ENCODE data around the gene C17orf78. TPM values are rescaled to one million over a fixed set of nuclear protein-coding genes. Genes with fewer than 3 reads are reported as not detected.

The C17orf78 gene
- not detected in 2 replicates for total RNA-seq

DNA sequence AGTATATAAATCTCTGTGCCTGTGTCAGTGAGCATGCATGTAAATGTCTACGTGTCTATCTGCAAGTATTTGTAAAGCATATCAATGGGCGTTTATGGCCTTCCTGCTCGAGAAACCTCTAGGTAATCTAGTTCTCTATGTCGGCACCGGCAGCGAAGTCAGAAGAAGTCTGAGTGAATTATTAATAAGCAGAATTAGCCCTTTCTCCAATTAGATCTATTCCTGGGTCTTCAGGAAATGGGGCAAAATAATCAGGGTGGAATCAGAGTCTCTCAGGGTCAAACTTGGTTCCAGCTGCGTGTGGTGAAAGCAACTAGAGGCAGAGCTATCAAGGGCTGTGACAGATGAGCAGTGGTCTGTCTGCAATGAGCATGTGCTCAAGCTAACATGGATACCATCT is at the start of gene C17orf78:
Gene C17orf78, plus strand, starts transcription at position 280 of the 400 bp plus-strand sequence. Its CDS starts 108 bp downstream, at position 388.

DNA sequence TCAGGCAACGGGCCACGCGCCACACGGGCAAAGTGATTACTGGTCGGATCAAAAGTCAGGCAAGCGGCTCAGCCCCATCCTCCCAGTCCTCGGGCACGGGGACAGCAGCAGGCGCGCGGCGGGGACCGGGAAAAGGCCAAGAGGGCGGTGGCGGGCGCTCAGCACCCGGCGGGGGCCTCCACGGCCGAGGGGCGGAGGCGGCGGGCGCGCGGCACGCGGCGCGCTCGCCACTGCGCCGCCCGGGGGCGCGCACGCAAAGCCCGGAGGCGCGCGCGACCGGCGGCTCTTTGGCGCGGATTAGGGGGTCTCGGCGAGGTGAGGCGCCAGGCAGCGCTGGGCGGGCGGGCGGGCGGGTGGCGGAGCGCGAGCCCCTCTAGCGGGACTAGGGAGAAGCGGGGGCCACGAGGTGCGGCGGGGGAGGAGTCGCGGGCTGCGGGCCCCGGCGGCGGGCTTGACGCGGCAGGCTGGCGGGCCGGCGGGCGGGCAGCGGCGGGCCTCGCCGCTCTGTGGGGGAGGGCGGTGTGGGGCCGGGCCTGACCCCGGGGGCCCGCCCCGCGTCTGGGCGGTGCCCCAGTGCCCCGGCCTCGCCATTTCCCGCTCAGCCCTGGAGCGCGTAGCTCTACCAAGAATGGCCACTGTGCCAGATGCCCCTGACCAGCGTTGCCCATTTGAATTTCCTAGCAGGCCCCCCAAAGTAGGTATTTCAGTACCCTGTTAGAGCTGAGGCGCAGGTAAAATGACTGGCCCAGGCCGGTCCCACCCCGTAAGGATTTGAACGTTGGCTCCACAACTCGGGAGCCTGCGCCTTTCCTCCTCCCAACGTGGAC is 31.1 kb downstream of the C17orf78 start, which contains the start of the genes ACACA and TADA2A:
Gene ACACA, minus strand, starts transcription at position 202 of the 827 bp plus-strand sequence. CDS start 537 bp downstream, outside the sequence.
Gene TADA2A, plus strand, starts transcription at position 252 of the 827 bp plus-strand sequence. CDS start 4,480 bp downstream, outside the sequence.

Other genes with a start within 250 kb of the C17orf78 start
- gene ACACA, start 30.9 kb downstream of the C17orf78 start, total RNA-seq, result 48.3 and 51.1 TPM in 2 replicates
- 4.1 and 12.0 TPM in 2 replicates for gene TADA2A, start 30.9 kb downstream of the C17orf78 start, total RNA-seq
- 53.9 and 60.4 TPM in 2 replicates for gene DUSP14, start 113.9 kb downstream of the C17orf78 start, total RNA-seq
- gene SYNRG, start 233.4 kb downstream of the C17orf78 start, total RNA-seq, result 8.9 and 11.7 TPM in 2 replicates